ENCODE results near the gene ARMC7.
"Not testable (repeated sequence)": the region's sequence is repeated elsewhere in the genome, so short reads cannot be mapped to it uniquely, and the experiment has no call there.

The ARMC7 gene

DNA sequence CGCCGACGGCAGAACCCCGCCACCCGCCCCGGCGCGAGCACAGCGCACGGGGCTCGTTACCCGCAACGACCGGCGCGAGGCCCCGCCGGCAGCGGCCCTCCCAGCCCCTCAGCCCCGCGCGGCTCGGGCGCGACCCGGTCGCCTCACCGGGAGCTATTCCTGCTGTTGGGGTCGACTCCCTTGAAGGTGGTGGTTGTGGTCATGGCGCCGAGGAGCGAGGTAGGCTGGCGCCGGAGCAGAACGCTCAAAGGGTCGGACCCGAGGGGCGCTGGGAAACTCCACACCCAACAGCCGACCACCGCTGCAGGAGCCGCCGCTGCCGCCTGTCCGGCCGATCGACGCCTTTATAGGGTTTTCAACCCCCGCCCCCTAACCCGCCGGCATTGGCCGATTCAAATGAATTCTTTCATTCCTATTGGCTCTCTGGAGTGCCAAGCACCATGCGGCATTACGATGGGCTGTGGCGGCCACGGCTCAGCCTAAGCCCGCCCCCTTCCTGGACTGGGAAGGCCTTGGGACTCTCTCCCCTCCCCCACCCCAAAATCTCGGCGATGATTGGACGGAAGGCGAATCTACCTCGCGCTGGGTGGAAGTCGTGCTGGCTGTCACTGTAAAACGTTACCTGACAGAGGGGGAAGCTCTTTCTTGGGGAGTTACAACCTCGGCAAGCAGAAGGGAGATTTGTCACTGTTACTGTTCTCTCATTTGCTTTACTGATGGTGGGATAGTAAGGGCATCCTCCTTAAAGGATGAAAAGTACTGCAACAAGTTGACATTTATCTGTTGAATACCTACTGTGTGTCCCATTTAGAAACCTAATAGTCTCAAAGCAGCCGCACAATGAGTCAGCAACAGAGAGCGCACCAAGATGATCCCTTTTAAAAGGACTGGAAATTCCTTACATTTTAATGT is 44.7 kb downstream of the ARMC7 start, which contains the start of gene JPT1:
Gene JPT1 (minus strand): TSS at position 318 of the 912 bp plus-strand sequence. CDS start 115 bp downstream, at position 203.
- peak; percentile 97 for DNase-seq

DNA sequence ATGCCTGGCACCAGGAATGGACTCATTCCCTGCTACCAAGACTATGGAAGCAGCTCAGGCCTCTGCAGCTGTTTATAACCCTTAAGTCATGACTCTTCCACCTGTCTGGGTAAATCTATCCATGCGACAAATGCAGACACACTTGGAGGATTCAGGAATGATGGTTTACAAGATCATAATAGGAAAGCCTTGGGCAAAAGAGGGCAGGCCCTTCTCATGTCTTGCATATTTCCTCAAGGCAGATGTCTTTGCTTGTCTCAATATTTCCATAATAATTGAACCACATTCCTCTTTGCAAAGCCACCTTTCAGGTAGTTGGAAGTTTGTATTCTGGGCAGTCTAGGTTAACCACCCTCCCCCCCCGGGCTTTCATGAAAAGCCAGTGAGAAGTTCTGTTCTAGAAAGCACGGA is 45.4 kb downstream of the ARMC7 start:
- no peak for DNase-seq

DNA sequence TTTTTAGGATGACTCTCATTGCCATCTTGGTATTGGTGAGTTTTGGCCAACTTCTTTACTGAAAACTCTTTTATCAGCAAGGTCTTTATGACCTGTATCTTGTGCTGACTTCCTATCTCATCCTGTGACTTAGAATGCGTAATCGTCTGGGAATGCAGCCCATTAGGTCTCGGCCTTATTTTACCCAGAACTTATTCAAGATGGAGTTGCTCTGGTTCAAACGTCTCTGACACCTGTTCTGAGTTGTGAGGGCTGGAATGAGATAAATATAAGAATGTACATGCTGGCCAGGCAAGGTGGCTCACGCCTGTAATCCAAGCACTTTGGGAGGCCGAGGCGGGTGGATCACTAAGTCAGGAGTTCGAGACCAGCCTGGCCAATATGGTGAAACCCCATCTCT is 48.7 kb downstream of the ARMC7 start:
- DNase-seq = not testable (repeated sequence)

DNA sequence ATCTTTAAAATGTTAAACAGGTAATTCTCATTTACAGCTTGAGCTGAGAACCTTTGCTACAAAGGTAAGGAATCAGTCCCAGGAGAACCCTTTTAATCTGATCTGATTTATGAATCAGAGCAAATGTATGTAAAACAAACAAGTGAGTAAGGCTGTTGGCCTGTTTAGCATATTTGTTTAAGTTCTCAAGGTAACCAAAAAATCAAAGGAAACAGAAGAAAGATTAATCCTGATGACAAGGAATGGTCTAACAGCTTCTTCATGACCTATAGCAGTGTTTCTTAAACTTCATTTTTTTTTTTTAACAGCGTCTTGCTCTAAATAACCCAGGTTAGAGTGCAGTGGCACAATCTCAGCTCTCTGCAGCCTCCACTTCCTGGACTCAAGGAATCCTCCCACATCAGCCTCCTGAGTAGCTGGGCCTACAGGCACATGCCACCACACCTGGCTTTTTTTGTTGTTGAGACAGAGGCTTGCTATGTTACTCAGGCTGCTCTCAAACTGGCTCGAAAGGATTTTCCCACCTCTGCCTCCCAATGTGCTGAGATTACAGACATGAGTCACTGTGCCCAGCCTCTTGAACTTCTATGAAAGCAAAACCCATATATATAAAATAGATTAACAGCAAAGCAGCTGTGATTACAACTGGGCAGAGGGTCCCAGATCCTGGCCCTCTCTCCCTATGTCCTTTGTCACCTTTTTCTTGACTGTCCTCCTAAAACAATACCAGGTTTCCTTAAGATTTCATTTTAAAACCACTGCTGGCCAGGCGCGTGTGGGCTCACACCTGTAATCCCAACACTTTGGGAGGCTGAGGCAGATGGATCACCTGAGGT is 49.6 kb downstream of the ARMC7 start:
- DNase-seq = no peak

DNA sequence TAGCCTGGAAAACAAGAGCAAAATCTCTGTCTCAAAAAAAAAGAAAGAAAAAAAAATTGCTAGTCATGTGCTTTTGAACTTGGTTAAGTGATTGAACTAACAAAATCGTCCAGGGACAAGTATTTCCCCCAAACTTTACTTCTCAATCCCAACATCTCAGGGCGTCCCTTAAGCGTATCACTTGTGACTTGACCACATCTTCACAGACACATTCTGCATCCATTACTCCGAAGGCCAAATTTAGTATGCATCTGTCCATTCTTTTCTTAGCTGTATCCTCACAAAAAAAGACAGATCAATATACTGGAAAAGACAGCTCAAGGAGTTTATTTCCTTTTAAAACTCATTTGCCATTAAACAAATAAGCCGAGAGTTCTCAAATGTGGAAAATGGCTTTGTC is 50.4 kb downstream of the ARMC7 start:
- no peak for DNase-seq

DNA sequence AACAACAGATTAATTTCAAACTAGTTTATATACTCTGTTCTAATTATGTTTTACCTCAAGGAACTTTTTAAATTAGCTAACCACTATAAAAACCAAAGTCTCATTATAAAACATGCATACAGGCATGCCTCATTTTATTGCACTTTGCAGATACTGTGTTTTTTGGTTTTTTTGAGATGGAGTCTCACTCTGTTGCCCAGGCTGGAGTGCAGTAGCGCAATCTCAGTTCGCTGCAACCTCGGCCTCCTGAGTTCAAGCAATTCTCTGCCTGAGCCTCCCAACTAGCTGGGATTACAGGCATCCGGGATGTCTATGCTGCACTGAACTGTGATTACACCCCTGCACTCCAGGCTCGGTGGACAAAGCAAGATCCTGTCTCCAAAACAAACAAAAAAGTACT is 53.3 kb downstream of the ARMC7 start:
- no peak for DNase-seq

DNA sequence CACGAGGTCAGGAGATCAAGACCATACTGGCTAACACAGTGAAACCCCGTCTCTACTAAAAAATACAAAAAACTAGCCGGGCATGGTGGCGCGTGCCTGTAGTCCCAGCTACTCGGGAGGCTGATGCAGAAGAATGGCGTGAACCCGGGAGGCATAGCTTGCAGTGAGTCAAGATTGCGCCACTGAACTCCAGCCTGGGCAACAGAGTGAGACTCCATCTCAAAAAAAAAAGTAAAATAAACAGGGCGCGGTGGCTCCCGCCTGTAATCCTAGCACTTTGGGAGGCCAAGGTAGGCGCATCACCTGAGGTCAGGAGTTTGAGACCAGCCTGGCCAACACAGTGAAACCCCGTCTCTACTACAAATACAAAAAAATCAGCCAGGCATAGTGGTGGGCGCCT is 54.8 kb downstream of the ARMC7 start:
- not testable (repeated sequence) for DNase-seq

DNA sequence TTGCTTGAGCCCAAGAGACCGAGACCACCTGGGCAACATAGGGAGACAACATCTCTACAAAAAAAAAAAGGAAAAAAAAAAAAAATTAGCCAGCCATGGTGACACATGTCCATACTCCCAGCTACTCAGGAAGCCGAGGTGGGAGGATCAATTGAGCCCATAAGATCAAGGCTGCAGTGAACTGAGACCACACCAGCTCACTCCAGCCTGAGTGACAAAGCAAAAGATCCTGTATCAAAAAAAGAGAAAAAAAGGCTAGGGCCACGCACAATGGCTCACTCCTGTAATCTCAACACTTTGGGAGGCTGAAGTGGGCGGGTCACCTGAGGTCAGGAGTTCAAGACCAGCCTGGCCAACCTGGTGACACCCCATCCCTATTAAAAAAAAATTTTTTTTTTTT is 59.2 kb downstream of the ARMC7 start:
- no peak for DNase-seq

DNA sequence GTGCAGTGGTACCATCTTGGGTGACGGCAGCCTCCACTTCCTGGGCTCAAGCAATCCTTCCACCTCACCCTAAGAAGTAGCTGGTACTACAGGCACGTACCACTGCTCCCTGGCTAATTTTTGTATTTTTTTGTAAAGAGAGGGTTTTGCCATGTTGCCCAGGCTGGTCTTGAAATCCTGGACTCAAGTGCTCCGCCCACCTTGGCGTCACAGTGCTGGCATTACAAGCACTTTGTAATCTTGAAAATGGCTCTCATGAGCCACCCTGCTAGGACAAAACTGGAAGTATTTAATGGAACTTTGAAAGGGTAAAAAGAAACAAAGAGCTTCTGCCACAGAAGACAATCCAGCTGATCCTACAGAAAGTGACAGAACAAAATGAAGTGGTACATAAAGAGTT is 63.8 kb downstream of the ARMC7 start:
- DNase-seq = no peak

DNA sequence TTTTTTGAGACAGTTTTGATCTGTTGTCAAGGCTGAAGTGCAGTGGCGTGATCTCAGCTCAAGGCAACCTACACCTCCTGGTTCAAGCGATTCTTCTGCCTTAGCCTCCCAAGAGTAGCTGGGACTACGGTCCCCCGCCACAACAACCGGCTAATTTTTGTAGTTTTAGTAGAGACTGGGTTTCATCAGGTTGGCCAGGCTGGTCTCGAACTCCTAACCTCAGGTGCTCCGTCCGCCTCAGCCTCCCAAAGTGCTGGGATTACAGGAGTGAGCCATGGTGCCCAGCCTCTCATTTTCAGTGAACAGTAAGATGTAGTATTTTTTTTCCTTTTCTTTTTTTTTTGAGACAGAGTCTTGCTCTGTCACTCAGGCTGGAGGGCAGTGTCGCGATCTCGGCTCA is 65.2 kb downstream of the ARMC7 start:
- DNase-seq = no peak

DNA sequence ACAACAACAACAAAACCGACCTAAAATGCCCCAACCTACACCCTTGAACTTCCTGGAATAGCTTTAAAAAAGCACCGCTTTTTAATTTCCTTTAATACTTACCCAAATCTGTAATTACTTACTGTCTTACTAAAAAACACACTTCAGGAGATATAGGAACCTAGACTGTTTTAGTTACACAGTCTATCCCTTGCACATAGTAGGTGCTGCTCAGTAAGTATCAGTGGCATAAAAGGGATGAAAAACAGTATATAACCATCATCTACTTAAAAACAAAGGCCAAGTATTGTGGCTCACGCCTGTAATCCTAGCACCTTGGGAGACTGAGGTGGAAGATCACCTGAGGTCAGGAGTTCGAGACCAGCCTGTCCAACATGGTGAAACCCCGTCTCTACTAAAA is 66.9 kb downstream of the ARMC7 start:
- no peak for DNase-seq

DNA sequence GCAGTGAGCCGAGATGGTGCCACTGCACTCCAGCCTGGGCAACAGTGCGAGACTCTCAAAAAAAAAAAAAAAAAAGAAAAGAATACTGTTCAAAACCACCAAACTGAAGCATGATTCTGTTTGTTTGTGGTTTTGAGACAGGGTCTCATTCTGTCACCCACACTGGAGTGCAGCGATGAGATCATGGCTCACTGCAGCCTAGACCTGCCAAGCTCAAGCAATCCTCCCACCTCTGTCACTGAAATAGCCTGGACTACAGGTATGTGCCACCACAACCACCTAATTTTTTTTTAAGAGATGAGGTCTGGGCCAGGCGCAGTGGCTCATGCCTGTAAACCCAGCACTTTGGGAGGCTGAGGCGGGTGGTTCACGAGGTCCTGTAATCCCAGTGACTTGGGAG is 68.7 kb downstream of the ARMC7 start:
- no peak for DNase-seq
